Activated CD4-positive, alpha-beta T cell treated with anti-CD3 and anti-CD28 coated beads, Interleukin-2, amount 50 U/mL, for 24 hours (primary cell): ENCODE results near the gene LIFR.

Experiments
- DNase-seq, 2 donors: peaks; one replicate each; pipeline ENCODE4 v3.0.0-alpha.2; 2020; ENCODE audit warnings: low read depth in 1 of 2, low spot score in 1 of 2

The LIFR gene

GRCh38 chr5:38551030-38552017 is 5.1 kb downstream of the LIFR start:
- DNase-seq = no peak

GRCh38 chr5:38548064-38548759 is 8.2 kb downstream of the LIFR start:
- DNase-seq = no peak

- DNase-seq = no peak
Observed at GRCh38 chr5:38547257-38547656, 9.2 kb downstream of the LIFR start.

- no peak for DNase-seq
Observed at GRCh38 chr5:38546691-38547146, 9.7 kb downstream of the LIFR start.

GRCh38 chr5:38543886-38544285 is 12.6 kb downstream of the LIFR start:
- DNase-seq = no peak

- no peak for DNase-seq
Observed at GRCh38 chr5:38543074-38543473, 13.4 kb downstream of the LIFR start.

GRCh38 chr5:38541174-38541725 is 15.2 kb downstream of the LIFR start:
- no peak for DNase-seq

- DNase-seq = no peak
Observed at GRCh38 chr5:38540314-38540713, 16.1 kb downstream of the LIFR start.

- DNase-seq = no peak
Observed at GRCh38 chr5:38538161-38538560, 18.3 kb downstream of the LIFR start.

- DNase-seq = no peak
Observed at GRCh38 chr5:38537505-38537904, 18.9 kb downstream of the LIFR start.

- DNase-seq = no peak
Observed at GRCh38 chr5:38536968-38537367, 19.5 kb downstream of the LIFR start.

GRCh38 chr5:38535845-38536244 is 20.6 kb downstream of the LIFR start:
- DNase-seq = no peak

- no peak for DNase-seq
Observed at GRCh38 chr5:38535248-38535750, 21.1 kb downstream of the LIFR start.

GRCh38 chr5:38534156-38534453 is 22.3 kb downstream of the LIFR start:
- DNase-seq = no peak

- DNase-seq = no peak
Observed at GRCh38 chr5:38533286-38534155, 22.9 kb downstream of the LIFR start.

GRCh38 chr5:38532165-38532669 is 24.2 kb downstream of the LIFR start:
- no peak for DNase-seq

- DNase-seq = no peak
Observed at GRCh38 chr5:38531518-38531917, 24.9 kb downstream of the LIFR start.

GRCh38 chr5:38529955-38530646 is 26.3 kb downstream of the LIFR start:
- DNase-seq = no peak

- no peak for DNase-seq
Observed at GRCh38 chr5:38528162-38528703, 28.2 kb downstream of the LIFR start.

- DNase-seq = no peak
Observed at GRCh38 chr5:38527475-38527874, 29.0 kb downstream of the LIFR start.
